HepG2 (cell line): Measurements from ENCODE around the gene DDX24. TPM values are rescaled to one million over a fixed set of nuclear protein-coding genes. Genes with fewer than 3 reads are reported as not detected.

ENCODE experiments used
- ATAC-seq: fragments of 200-7000 bp; cut with Tn5 transposase; 3 replicates; pipeline ENCODE4 v1.9.1; 2020; ENCODE audit warnings: mild to moderate bottlenecking, moderate library complexity
- BruUV-seq: library from RNA; stranded (reverse); fragments of 400-500 nt; replicated peaks from 2 replicates; lab custom pipeline; 2021; lab: Mats Ljungman, UMichigan
- CTCF ChIA-PET: fragments of 300-600 bp; formaldehyde crosslinking; extraction: SDS; loops from one replicate; lab custom pipeline; 2021; ENCODE audit warnings: low total read pairs, inconsistent platforms, low intra/inter-chr PET ratio; lab: Yijun Ruan, JAX
- POLR2A ChIA-PET: fragments of 350-600 bp; sonication (Branson Sonifier 250); formaldehyde crosslinking; loops from one replicate; lab custom pipeline; 2020; ENCODE audit warnings: antibody characterized with exemption, inconsistent platforms; lab: Yijun Ruan, JAX
- DNase-seq: peaks from one replicate; pipeline ENCODE4 v3.0.0-alpha.2; 2015; ENCODE audit warnings: low spot score
- FAIRE-seq: peaks from 3 replicates; lab custom pipeline; 2011; peaks lifted over from hg19 to GRCh38; lab: Jason Lieb, UNC
- H2AFZ ChIP-seq: one replicate; pipeline ENCODE4 v1.6.1; 2011; ENCODE audit warnings: low read length, inconsistent platforms
- H3K27ac ChIP-seq: fragments of 300-600 bp; 3 replicates; pipeline ENCODE4 v1.8.0; 2011; ENCODE audit warnings: mixed run types, mild to moderate bottlenecking, mixed read lengths, low read length, inconsistent platforms; ENCODE audit not compliant: insufficient read depth; ENCODE audit errors: extremely low read length
- H3K27me3 ChIP-seq, 2 experiments: fragments of 200-600 bp in 1 of 2; 2 replicates in 1 of 2; 3 replicates in 1 of 2; pipeline versions ENCODE4 v1.6.0 to v1.8.0; 2011; ENCODE audit warnings: low read length in 2 of 2, mild to moderate bottlenecking in 2 of 2, moderate library complexity in 2 of 2, inconsistent platforms in 1 of 2; ENCODE audit not compliant: insufficient read depth in 2 of 2, control insufficient read depth in 1 of 2
- H3K36me3 ChIP-seq, 2 experiments: fragments of 200-600 bp in 1 of 2; replicated peaks in 1 of 2; 2 replicates in 1 of 2; 3 replicates in 1 of 2; pipeline versions ENCODE4 v1.5.1 to v1.8.0; 2011; ENCODE audit warnings: low read length in 2 of 2, inconsistent platforms in 1 of 2; ENCODE audit not compliant: insufficient read depth in 2 of 2, control insufficient read depth in 1 of 2
- H3K4me1 ChIP-seq: 2 replicates; pipeline ENCODE4 v1.5.1; 2012; ENCODE audit warnings: low read length, inconsistent platforms; ENCODE audit not compliant: insufficient read depth
- H3K4me2 ChIP-seq: 2 replicates; pipeline ENCODE4 v1.6.0; 2011; ENCODE audit warnings: low read depth, low read length, inconsistent platforms
- H3K4me3 ChIP-seq, 3 experiments: fragments of 200-600 bp in 1 of 3; sonication (generic), shearing (Covaris generic) in 1 of 3; replicated peaks in 1 of 3; 2 replicates each; pipeline ENCODE4 v1.5.1; 2011 to 2016; ENCODE audit warnings: low read length in 3 of 3, inconsistent platforms in 2 of 3, low read depth in 2 of 3, mild to moderate bottlenecking in 2 of 3, control low read depth in 1 of 3, mixed read lengths in 1 of 3; ENCODE audit not compliant: insufficient read depth in 1 of 3
- H3K79me2 ChIP-seq: one replicate; pipeline ENCODE4 v1.6.1; 2011; ENCODE audit warnings: low read length, inconsistent platforms; ENCODE audit not compliant: insufficient read depth
- H3K9ac ChIP-seq: 2 replicates; pipeline ENCODE4 v1.6.0; 2011; ENCODE audit warnings: mild to moderate bottlenecking, low read depth, low read length, inconsistent platforms; ENCODE audit not compliant: insufficient read depth
- H3K9me3 ChIP-seq: 2 replicates; pipeline ENCODE4 v1.5.1; 2012; ENCODE audit warnings: mild to moderate bottlenecking, low read length
- H4K20me1 ChIP-seq: 2 replicates; pipeline ENCODE4 v1.6.0; 2011; ENCODE audit warnings: inconsistent platforms, mild to moderate bottlenecking, low read length, moderate library complexity; ENCODE audit not compliant: insufficient read depth
- ATAD3A ChIP-seq: sonication (generic); formaldehyde crosslinking; IDR thresholded peaks from 2 replicates; pipeline ENCODE4 v1.4.0; 2020; ENCODE audit warnings: missing genetic modification reagents
- EZH2 ChIP-seq: conservative IDR thresholded peaks from 2 replicates; pipeline ENCODE4 v1.6.1; 2012; ENCODE audit warnings: mild to moderate bottlenecking, low read depth, low read length, moderate library complexity
- HMGXB3 ChIP-seq: sonication (generic); formaldehyde crosslinking; IDR thresholded peaks from 2 replicates; pipeline ENCODE4 v1.4.0; 2020; ENCODE audit warnings: missing genetic modification reagents, borderline replicate concordance
- MED13 ChIP-seq: sonication (generic); formaldehyde crosslinking; IDR thresholded peaks from 2 replicates; pipeline ENCODE4 v1.5.0; 2020; ENCODE audit warnings: missing genetic modification reagents
- NONO ChIP-seq, 2 experiments: fragments of 450-650 bp in 1 of 2; sonication (generic) in 1 of 2; formaldehyde crosslinking in 1 of 2; IDR thresholded peaks in 1 of 2; conservative IDR thresholded peaks in 1 of 2; 2 replicates each; pipeline versions ENCODE4 v1.6.1 to v1.8.0; 2017 to 2022; ENCODE audit warnings: mild to moderate bottlenecking in 1 of 2, missing genetic modification reagents in 1 of 2, moderate library complexity in 1 of 2
- RNF219 ChIP-seq: sonication (generic); formaldehyde crosslinking; IDR thresholded peaks from 2 replicates; pipeline ENCODE4 v1.5.0; 2020; ENCODE audit warnings: mild to moderate bottlenecking, missing genetic modification reagents
- SMC3 ChIP-seq: IDR thresholded peaks from 2 replicates; pipeline ENCODE4 v1.6.1; 2011; ENCODE audit warnings: low read length, improper control_type of control experiment
- ZBTB26 ChIP-seq: IDR thresholded peaks from 2 replicates; pipeline ENCODE4 v1.6.1; 2016; ENCODE audit warnings: missing compliant biosample characterization, missing genetic modification reagents, borderline replicate concordance
- ZBTB49 ChIP-seq: sonication (generic); formaldehyde crosslinking; IDR thresholded peaks from 2 replicates; pipeline ENCODE4 v1.4.0; 2020; ENCODE audit warnings: missing genetic modification reagents, borderline replicate concordance
- ZNF430 ChIP-seq: sonication (generic); formaldehyde crosslinking; IDR thresholded peaks from 2 replicates; pipeline ENCODE4 v1.9.0; 2021; ENCODE audit warnings: mild to moderate bottlenecking, missing genetic modification reagents
- ZNF550 ChIP-seq: sonication (generic); formaldehyde crosslinking; IDR thresholded peaks from 2 replicates; pipeline ENCODE4 v1.4.0; 2020; ENCODE audit warnings: mild to moderate bottlenecking, missing genetic modification reagents, borderline replicate concordance
- ZNF589 ChIP-seq: sonication (generic); formaldehyde crosslinking; conservative IDR thresholded peaks from 2 replicates; pipeline ENCODE4 v1.8.0; 2022; ENCODE audit warnings: mild to moderate bottlenecking, moderate library complexity, missing genetic modification reagents
- ZNF652 ChIP-seq: IDR thresholded peaks from 2 replicates; pipeline ENCODE4 v1.6.1; 2016; ENCODE audit warnings: low read depth, borderline replicate concordance
- ZNF883 ChIP-seq: sonication (generic); formaldehyde crosslinking; IDR thresholded peaks from 2 replicates; pipeline ENCODE4 v1.5.1; 2020; ENCODE audit warnings: mild to moderate bottlenecking, missing genetic modification reagents; ENCODE audit errors: not compliant biosample characterization
- WGBS: methylation state at CpG from one replicate; pipeline ENCODE4 v1.1.6; 2017; ENCODE audit warnings: low lambda C conversion rate; 5-methylcytosine and 5-hydroxymethylcytosine counted together
- in situ Hi-C: cut with HindIII; loops from 2 replicates; pipeline ENCODE4 v1.10.0; 2017; ENCODE audit warnings: low pct_unique_long_range_greater_than_20kb; ENCODE audit not compliant: extremely low pct_ligation_motif_present
- intact Hi-C: fragments of 100-400 bp; cut with micrococcal nuclease; formaldehyde crosslinking; loops from one replicate; pipeline ENCODE4 v1.10.0; 2022; ENCODE audit not compliant: unreplicated experiment
- polyA plus RNA-seq, 8 experiments: library from polyadenylated mRNA; depleted of rRNA in 3 of 8; stranded (reverse) in 7 of 8; unstranded in 1 of 8; fragments of >200 nt; fragmentation: Illumina TruSeq in 4 of 8; extraction: Trizol in 4 of 8; gene quantifications; 2 replicates each; pipeline versions ENCODE4 v1.2.1 to v1.2.3, GENCODE V29; 2011 to 2016; ENCODE audit warnings: low read depth in 4 of 8, missing spikeins in 1 of 8, mixed read lengths in 1 of 8; ENCODE audit not compliant: insufficient read depth in 1 of 8
- total RNA-seq, 5 experiments: library from RNA; depleted of rRNA; stranded (reverse); fragments of >200 nt; fragmentation: Illumina TruSeq; extraction: Trizol; gene quantifications; 2 replicates each; pipeline ENCODE4 v1.2.3, GENCODE V29; 2016; ENCODE audit warnings: low read depth in 1 of 5

Gene DDX24
- total and polyA plus RNA-seq, 2 of the 13 experiments (the other 11 are each of a cell fraction or from before 2014, with no cell fraction given), result 67.3 to 149 TPM

GRCh38 chr14:94101748-94102147, 20.7 kb upstream of the DDX24 start:
- FAIRE-seq (no peak), DNase-seq (no peak), ATAC-seq (no peak)
- ChIA-PET CTCF (no interaction called here), POLR2A (no interaction called here)
- BruUV-seq, result no TSS peak
- Histone ChIP-seq H4K20me1 (no peaks in the 10 kb centered on the region), H3K9me3 (no peaks in the 10 kb centered on the region), H3K79me2 (no peaks in the 10 kb centered on the region), H2AFZ (no peak overlapping the region), H3K4me2 (no peak overlapping the region), H3K9ac (no peak overlapping the region), H3K36me3 (0 out of 5 replicates have a peak, but pooled peaks cover 0 to 5% of the 10 kb centered on the region in 2 experiments), H3K27me3 (no peaks in the 10 kb centered on the region), H3K27ac (no peak overlapping the region)
- intact Hi-C loops, result no loop called here
- in situ Hi-C loops, result no loop called here
- no CpG with 5 or more reads among the region's 10 CpGs for WGBS
- no peak for TF ChIP-seq SMC3
- TF ChIP-seq ZNF652 (CRISPR knock-in tag), result no peak
- no peak for TF ChIP-seq ZNF430 (CRISPR knock-in tag)
- TF ChIP-seq ZNF550 (CRISPR knock-in tag), result no peak
- no peak for TF ChIP-seq ZNF883 (CRISPR knock-in tag)
- TF ChIP-seq ZBTB49 (CRISPR knock-in tag), result no peak
- no peak for TF ChIP-seq ZNF589 (CRISPR knock-in tag)
- no peak for TF ChIP-seq HMGXB3 (CRISPR knock-in tag)
- TF ChIP-seq ZBTB26 (CRISPR knock-in tag), result no peak
- TF ChIP-seq NONO (IDR thresholded peaks at IDR 0.05), result no peak
- no peak for TF ChIP-seq NONO (CRISPR knock-in tag; conservative IDR thresholded peaks at IDR 0.05)
- TF ChIP-seq MED13 (CRISPR knock-in tag), result no peak
- no peak for TF ChIP-seq ATAD3A (CRISPR knock-in tag)
- TF ChIP-seq EZH2, result no peak
- TF ChIP-seq RNF219 (CRISPR knock-in tag), result no peak
- TF ChIP-seq, all 625 proteins: peak for 0
- Histone ChIP-seq H3K4me1 (peaks cover 14% of the 10 kb centered on the region), H3K4me3 (no peak overlapping the region)
